GM18870 (cell line): ENCODE measurements around the gene DEPDC4.
"Not testable (repeated sequence)": the region's sequence is repeated elsewhere in the genome, so short reads cannot be mapped to it uniquely, and the experiment has no call there.

ENCODE experiments used
- ATAC-seq: cut with Tn5 transposase; IDR thresholded peaks from one replicate; pipeline ENCODE4 v1.9.1; 2021; ENCODE audit warnings: moderate library complexity; ENCODE audit not compliant: unreplicated experiment

The DEPDC4 gene

DNA sequence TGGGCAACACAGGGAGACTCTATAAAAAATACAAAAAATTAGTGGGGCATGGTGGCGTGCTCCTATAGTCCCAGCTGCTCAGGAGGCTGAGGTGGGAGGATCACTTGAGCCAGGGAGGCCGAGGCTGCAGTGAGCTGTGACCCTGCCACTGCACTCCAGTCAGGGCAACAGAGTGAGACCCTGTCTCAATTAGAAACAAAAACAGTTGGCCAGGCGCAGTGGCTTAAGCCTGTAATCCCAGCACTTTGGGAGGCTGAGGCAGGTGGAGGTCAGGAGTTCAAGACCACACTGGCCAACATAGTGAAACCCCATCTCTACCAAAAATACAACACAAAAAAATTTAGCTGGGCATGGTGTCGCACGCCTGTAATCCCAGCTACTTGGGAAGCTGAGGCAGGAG, 1.8 kb downstream of the DEPDC4 start:
- not testable (repeated sequence) for ATAC-seq

GRCh38 chr12:100263131-100263530, 3.7 kb downstream of the DEPDC4 start:
- no peak for ATAC-seq

DNA sequence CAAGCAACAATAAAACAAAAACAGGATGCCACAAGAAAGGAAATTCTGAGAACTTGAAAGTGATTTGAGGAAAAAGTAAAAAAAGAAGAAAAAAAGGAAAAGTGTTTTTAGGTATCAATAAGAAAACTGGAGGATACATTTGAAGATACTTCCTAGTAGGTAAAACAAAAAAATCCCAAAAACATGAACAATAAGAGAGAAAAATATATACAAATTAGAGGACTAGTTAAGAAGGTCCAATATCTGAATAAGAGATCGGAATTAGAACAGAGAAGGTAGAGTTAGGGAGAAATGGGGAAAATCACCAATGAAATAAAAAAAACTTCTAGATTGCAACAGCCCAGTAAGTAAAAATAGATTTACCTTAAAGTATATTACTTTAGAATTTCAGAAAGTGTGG, 8.8 kb downstream of the DEPDC4 start:
- no peak for ATAC-seq

GRCh38 chr12:100254876-100255275, 12.0 kb downstream of the DEPDC4 start:
- no peak for ATAC-seq

- no peak for ATAC-seq
These were observed 13.4 kb downstream of the DEPDC4 start for GRCh38 chr12:100253437-100253836.

DNA sequence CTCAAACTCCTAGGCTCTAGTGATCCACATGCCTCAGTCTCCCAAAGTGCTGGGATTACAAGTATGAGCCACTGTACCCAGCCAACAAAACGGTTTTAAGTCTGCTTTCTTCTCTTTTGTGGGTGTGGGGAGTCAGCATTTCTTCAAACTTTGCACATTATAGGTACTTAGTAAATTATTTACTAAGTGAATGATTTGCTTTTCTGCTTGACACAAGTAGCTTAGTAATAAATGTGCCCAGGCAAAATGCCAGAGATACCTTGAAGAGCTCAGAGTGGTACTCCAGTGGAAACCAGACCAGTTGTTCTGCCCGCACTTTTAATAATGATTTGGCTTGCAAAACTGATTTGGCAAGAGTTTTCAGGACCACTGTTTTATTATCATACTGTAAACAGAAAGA, 15.0 kb downstream of the DEPDC4 start:
- no peak for ATAC-seq

GRCh38 chr12:100249941-100250340, 16.9 kb downstream of the DEPDC4 start:
- ATAC-seq = no peak

DNA sequence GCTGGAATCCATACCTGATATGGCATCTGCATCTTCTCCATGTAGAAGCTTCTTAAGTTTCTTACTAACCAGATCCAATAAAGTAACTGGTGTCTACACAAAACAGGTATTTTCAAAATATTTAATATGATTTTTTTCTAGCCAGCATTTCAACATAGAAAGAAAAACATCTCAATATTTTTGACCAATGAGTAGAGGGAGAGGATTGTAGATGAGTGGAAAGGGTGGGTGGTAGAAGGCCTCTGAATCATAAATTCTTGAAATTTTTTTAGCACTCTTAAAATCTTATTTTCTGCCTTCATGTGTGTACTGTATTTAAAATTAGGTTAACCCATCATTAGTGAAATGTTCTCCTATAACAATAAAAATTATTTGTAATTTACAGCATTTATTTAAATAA, 18.0 kb downstream of the DEPDC4 start:
- no peak for ATAC-seq

DNA sequence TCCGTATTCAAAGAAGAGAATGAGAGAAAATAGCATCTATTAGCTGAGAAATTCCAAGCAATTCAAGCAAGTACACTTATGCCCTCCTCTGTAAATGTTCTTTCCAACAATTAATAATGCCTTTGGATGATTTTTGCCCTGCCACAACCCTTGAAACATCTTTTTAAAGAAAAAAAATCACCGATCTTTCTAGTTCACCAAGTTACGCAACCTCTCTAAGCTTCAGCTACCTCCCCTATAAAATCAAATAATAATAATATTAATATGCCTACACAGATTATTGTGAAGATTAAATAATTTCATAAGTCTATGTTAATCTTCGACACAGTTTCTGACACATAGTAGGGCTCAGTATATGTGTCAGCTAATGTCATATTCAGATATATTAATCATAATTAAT, 19.1 kb downstream of the DEPDC4 start:
- ATAC-seq = no peak

DNA sequence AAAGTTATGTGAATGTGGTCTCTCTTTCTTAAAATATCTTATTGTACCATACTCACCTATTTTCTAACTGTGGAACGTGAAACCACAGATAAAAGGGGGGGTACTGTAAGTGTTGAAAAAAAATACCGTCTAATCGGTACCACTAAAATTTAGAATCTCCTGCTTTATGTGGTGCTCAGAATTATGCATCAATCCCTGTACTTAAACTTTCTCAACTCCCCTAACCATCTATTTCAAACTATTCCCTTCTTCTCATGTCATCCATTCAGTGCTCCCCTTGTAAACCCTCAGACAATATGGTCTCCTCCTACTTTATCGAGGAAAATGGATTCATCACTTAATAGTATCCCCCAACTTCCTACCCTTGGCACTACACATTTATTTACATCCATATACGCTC, 23.7 kb downstream of the DEPDC4 start:
- no peak for ATAC-seq

GRCh38 chr12:100239589-100239988, 27.3 kb downstream of the DEPDC4 start:
- ATAC-seq = no peak

DNA sequence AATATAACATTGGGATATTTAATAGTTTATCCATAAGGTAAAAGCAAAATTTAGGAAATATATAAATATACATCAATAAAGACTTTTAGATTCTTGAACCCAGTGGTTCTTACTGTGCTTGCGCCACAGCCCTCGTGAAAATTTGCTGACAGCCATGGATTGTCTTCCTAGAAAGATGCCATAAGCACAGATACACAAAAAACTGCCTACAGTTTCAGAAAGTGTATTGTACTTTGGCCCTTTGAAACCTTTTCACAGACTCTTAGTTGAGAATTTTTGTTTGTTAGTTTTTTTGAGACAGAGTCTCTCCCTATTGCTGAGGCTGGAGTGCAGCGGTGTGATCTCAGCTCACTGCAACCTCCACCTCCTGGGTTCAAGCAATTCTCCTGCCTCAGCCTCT, 28.1 kb downstream of the DEPDC4 start:
- no peak for ATAC-seq

- ATAC-seq = no peak
These were observed 32.1 kb downstream of the DEPDC4 start for GRCh38 chr12:100234591-100235304.

DNA sequence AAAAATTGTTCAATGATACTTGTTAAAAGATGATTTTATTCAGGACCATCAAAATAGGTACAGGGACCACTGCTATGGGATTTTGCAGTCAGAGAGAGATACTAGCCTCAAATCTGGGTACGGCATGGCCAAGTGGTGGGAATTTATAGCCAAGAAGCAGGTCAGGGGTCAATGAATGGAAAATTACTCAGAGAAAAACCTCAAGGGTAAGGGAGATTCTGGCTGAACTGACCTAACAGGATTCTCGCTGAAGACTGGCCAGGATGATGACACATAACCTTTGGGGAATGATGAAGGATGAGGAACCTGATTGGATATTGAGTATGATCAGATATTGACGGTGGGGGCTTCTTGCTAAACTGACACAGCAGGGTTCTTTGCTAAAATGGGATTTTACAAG, 32.7 kb downstream of the DEPDC4 start:
- ATAC-seq = no peak

DNA sequence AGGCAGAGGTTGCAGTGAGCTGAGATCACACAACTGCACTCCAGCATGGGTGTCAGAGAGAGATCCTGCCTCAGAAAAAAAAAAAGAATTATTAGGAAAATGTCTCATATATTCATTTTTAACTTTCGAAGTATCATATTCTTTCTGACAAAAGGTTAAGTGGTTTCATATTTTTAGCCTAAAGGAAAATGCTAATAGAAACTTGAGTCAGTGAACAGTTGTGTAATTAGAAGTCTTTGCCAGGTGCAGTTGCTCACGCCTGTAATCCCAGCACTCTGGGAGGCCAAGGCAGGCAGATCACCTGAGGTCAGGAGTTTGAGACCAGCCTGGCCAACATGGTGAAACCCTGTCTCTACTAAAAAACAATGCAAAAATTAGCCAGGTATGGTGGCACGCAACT, 35.0 kb downstream of the DEPDC4 start:
- not testable (repeated sequence) for ATAC-seq

DNA sequence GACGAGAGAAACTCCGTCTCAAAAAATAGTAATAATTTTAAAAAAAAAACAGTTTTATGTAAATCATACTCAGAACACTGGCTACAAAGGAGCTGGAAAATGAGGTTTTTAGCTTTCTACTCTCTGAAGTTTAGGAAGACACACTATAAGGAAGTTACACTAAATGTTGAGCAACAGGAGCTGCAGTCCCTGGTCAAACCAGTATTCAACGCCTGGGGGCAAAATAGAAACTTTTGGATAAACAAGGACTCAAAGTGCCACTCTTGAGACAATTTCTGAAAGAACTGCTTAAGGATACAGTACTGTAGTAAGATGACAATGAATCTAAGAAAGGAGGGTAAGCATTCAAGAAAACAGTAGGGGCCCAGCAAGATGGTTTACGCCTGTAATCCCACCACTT, 37.0 kb downstream of the DEPDC4 start:
- ATAC-seq = no peak

GRCh38 chr12:100229036-100229635, 37.7 kb downstream of the DEPDC4 start:
- ATAC-seq = no peak

DNA sequence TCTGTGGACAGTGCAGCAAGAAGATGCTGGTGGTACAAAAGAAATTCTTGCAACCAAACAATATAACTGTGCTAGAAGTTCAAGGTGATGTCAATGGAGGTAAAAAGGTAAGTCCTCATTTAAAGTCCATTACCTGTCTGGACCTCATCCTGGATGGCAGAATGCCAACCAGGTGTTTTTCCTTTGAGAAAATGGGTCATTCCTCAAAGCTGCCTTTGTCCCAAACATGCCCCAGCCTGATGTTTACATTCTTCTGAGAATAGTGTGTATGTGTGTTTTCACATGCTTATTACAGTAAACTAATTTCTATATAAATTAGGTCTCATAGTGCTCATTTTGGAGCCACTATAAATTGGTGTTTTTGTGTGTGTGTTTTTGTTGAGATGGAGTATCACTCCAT, 41.4 kb downstream of the DEPDC4 start:
- ATAC-seq = no peak

GRCh38 chr12:100222173-100222572, 44.7 kb downstream of the DEPDC4 start:
- ATAC-seq = not testable (repeated sequence)

DNA sequence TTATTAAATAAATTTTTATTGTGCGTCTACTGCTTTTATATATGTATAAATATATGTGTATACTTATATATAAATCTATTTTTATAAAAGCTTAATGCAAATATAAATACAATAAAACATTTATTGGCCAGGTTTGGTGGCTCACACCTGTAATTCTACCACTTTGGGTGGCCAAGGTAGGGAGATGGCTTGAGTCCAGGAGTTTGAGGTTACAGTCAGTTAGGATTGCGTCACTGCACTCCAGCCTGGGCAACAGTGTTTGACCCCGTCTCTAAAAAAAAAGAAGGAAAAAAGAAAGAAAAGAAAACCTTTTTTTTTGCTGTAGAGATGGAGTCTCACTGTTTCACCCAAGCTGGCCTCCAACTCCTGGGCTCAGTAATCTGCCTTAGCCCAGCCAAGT, 45.4 kb downstream of the DEPDC4 start:
- ATAC-seq = no peak

GRCh38 chr12:100219328-100220109, 47.4 kb downstream of the DEPDC4 start:
- no peak for ATAC-seq

- ATAC-seq = no peak
These were observed 50.5 kb downstream of the DEPDC4 start for GRCh38 chr12:100216337-100216736.
